Activated CD4-positive, alpha-beta memory T cell treated with anti-CD3 and anti-CD28 coated beads, Interleukin-2, amount 10 ng/mL, durations not matched to agents 7 days and 5 days (primary cell): ENCODE data around the gene ERCC5. TPM values are rescaled to one million over a fixed set of nuclear protein-coding genes. Genes with fewer than 3 reads are reported as not detected.

ENCODE experiments used
- CTCF ChIA-PET: fragments of 350-600 bp; sonication (Branson Sonifier 250); formaldehyde crosslinking; loops from one replicate; lab custom pipeline; 2021; ENCODE audit warnings: antibody characterized with exemption, inconsistent platforms; lab: Charles Lee
- POLR2A ChIA-PET: fragments of 350-600 bp; sonication (Branson Sonifier 250); formaldehyde crosslinking; loops from one replicate; lab custom pipeline; 2021; ENCODE audit warnings: antibody characterized with exemption; lab: Charles Lee
- DNase-seq: peaks from one replicate; pipeline ENCODE4 v3.0.0-alpha.2; 2020
- H3K27ac Mint-ChIP-seq: one replicate; pipeline ENCODE4 v1.8.0; 2021; ENCODE audit warnings: mild to moderate bottlenecking, mixed read lengths
- H3K27me3 Mint-ChIP-seq: one replicate; pipeline ENCODE4 v1.8.0; 2021; ENCODE audit warnings: mixed read lengths
- H3K36me3 Mint-ChIP-seq: one replicate; pipeline ENCODE4 v1.8.0; 2021; ENCODE audit warnings: low read depth, mixed read lengths
- H3K4me1 Mint-ChIP-seq: one replicate; pipeline ENCODE4 v1.8.0; 2021; ENCODE audit warnings: mixed read lengths
- H3K4me3 Mint-ChIP-seq: one replicate; pipeline ENCODE4 v1.8.0; 2021; ENCODE audit warnings: mild to moderate bottlenecking, mixed read lengths
- H3K9me3 Mint-ChIP-seq: one replicate; pipeline ENCODE4 v1.8.0; 2021; ENCODE audit warnings: mixed read lengths
- total RNA-seq, 2 experiments: library from RNA; stranded (reverse); gene quantifications; one replicate each; pipeline ENCODE4 v1.2.3, GENCODE V29; 2021

ERCC5 gene
- total RNA-seq, 2 experiments from 2014 or later = 82.3 to 89.9 TPM

GRCh38 chr13:102902789-102903347, 57.0 kb downstream of the ERCC5 start:
- Mint-ChIP-seq H3K9me3 (no peaks in the 10 kb centered on the region), H3K27me3 (peaks cover 3% of the 10 kb centered on the region)
- POLR2A ChIA-PET = no interaction called here

GRCh38 chr13:102903659-102904407, 58.0 kb downstream of the ERCC5 start:
- H3K4me3 Mint-ChIP-seq = no peak overlapping the region
- H3K9me3 Mint-ChIP-seq = no peaks in the 10 kb centered on the region
- DNase-seq = no peak
- POLR2A ChIA-PET = no interaction called here
- H3K27me3 Mint-ChIP-seq = peaks cover 3% of the 10 kb centered on the region
- peaks cover 6% of the 10 kb centered on the region for H3K4me1 Mint-ChIP-seq
- H3K36me3 Mint-ChIP-seq = no peaks in the 10 kb centered on the region
- CTCF ChIA-PET = interaction anchor here (1.0 to 1.1 kb wide), 2 partner anchors 13 to 33 kb away, joined by 3 to 4 read pairs; no protein-coding TSS in a partner anchor
- H3K27ac Mint-ChIP-seq = no peak overlapping the region

More at GRCh38 chr13:102902789-102903347, 57.0 kb downstream of the ERCC5 start:
- Mint-ChIP-seq H3K4me1 (peaks cover 5% of the 10 kb centered on the region), H3K27ac (no peak overlapping the region), H3K36me3 (no peaks in the 10 kb centered on the region), H3K4me3 (no peak overlapping the region)
- no peak for DNase-seq
- CTCF ChIA-PET = no interaction called here

- H3K9me3 Mint-ChIP-seq = no peaks in the 10 kb centered on the region
- ChIA-PET CTCF (interaction anchor here (1.0 to 1.1 kb wide), 2 partner anchors 12 to 34 kb away, joined by 3 to 4 read pairs; no protein-coding TSS in a partner anchor), POLR2A (no interaction called here)
Measured at GRCh38 chr13:102904408-102904862, 58.6 kb downstream of the ERCC5 start.

DNA sequence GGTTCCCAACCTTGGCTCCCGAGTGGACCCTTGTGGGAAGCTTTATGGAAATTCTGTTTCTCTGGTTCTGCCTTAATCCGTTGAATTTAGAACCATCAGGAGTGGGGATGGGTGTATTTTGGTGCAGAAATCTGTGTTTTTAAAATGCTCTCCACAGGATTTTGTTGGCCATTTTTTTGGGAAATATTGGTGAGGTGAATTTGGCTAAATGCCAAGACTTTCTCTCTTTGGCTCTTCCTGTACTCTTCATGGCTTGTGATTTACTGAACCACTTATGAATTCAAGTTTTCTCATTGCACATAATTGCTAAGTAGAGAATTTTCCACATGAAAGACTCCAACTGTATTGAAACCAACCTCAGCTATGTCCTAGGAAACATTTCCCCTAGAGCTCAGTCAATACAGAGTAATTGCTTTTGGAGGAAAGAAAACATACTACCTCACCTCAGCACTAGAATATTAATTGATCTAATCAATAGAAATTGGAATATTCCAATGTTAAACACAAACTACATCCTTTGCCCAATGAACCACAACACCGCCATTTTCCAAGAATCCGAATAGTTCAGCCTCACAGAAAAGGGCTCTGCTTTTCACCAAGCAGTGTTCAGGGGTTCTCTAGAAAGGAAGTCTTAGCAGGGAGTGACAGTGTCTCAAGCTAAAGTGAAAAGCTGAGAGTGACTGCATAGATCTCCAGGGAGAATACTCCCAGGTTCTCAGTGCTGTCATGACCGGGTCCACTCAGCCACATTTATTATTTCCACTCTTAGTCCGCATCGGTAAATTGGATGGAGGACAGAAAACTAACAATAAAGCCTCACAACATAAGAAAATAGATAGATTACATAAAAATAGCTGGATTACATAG, 60.3 kb downstream of the ERCC5 start:
- Mint-ChIP-seq H3K27ac (no peak overlapping the region), H3K4me1 (peaks cover 6% of the 10 kb centered on the region), H3K36me3 (no peaks in the 10 kb centered on the region), H3K9me3 (no peaks in the 10 kb centered on the region), H3K27me3 (peaks cover 6% of the 10 kb centered on the region), H3K4me3 (no peak overlapping the region)
- ChIA-PET CTCF (interaction anchor here (1.5 kb wide), 1 partner anchor 36 kb away, joined by 6 read pairs; no protein-coding TSS in a partner anchor), POLR2A (no interaction called here)
- no peak for DNase-seq

More at GRCh38 chr13:102904408-102904862, 58.6 kb downstream of the ERCC5 start:
- H3K4me1 Mint-ChIP-seq = peaks cover 6% of the 10 kb centered on the region
- H3K4me3 Mint-ChIP-seq = no peak overlapping the region
- DNase-seq = no peak
- no peaks in the 10 kb centered on the region for H3K36me3 Mint-ChIP-seq
- H3K27me3 Mint-ChIP-seq = peaks cover 3% of the 10 kb centered on the region
- no peak overlapping the region for H3K27ac Mint-ChIP-seq

DNA sequence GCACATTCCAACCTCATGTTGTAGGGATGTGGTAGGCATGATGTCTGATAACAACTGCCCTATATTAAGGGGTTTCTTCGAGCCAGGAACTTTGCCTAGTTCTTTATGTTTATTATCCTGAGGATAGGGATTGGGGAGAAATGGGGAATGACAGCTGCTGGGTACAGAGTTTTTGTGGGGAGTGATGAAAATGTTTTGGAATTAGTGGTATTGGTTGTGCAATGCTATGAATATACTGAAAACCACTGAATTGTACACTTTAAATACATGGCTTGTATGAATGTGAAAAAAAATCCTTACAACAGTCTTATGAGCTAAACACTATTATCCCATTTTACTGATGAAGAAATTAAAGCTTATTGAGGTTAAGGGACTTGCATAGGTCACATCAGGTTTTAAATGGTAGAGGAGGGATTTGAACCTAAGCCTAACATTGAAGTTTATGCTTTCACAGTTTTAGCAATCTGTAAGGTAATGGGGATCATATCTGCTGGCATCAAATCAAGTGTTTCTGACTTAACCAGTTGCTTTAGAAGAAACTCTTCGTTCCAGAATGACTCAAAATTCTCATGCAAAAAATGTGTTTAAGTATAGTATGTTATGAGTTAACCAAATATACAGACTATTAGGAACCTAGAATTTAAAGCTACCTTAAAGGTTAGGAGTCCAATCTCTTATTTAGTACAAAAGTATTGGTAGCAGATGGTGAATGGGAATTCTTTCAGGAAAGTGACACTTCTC, 61.4 kb downstream of the ERCC5 start:
- no peak overlapping the region for H3K27ac Mint-ChIP-seq
- no peaks in the 10 kb centered on the region for H3K9me3 Mint-ChIP-seq
- ChIA-PET POLR2A (interaction anchor here (0.6 kb wide), 1 partner anchor 310 kb away, joined by 3 read pairs; the partner anchor contains the start of gene TPP2), CTCF (interaction anchor here (1.5 kb wide), 1 partner anchor 37 kb away, joined by 6 read pairs; no protein-coding TSS in a partner anchor)
- no peaks in the 10 kb centered on the region for H3K36me3 Mint-ChIP-seq
- DNase-seq = no peak
- peaks cover 6% of the 10 kb centered on the region for H3K27me3 Mint-ChIP-seq
- H3K4me3 Mint-ChIP-seq = no peak overlapping the region
- H3K4me1 Mint-ChIP-seq = peaks cover 6% of the 10 kb centered on the region

- no peak overlapping the region for H3K4me3 Mint-ChIP-seq
- no peaks in the 10 kb centered on the region for H3K9me3 Mint-ChIP-seq
- no peak for DNase-seq
- CTCF ChIA-PET = no interaction called here
- H3K27ac Mint-ChIP-seq = no peak overlapping the region
- peaks cover 6% of the 10 kb centered on the region for H3K4me1 Mint-ChIP-seq
- H3K36me3 Mint-ChIP-seq = no peaks in the 10 kb centered on the region
- POLR2A ChIA-PET = no interaction called here
- peaks cover 10% of the 10 kb centered on the region for H3K27me3 Mint-ChIP-seq
Measured at GRCh38 chr13:102907886-102908515, 62.2 kb downstream of the ERCC5 start.

GRCh38 chr13:102909971-102910370, 64.1 kb downstream of the ERCC5 start:
- Mint-ChIP-seq H3K27ac (no peak overlapping the region), H3K36me3 (no peaks in the 10 kb centered on the region), H3K27me3 (peaks cover 15% of the 10 kb centered on the region), H3K4me3 (no peak overlapping the region), H3K4me1 (peaks cover 6% of the 10 kb centered on the region), H3K9me3 (no peaks in the 10 kb centered on the region)
- no peak for DNase-seq
- ChIA-PET CTCF (no interaction called here), POLR2A (no interaction called here)

DNA sequence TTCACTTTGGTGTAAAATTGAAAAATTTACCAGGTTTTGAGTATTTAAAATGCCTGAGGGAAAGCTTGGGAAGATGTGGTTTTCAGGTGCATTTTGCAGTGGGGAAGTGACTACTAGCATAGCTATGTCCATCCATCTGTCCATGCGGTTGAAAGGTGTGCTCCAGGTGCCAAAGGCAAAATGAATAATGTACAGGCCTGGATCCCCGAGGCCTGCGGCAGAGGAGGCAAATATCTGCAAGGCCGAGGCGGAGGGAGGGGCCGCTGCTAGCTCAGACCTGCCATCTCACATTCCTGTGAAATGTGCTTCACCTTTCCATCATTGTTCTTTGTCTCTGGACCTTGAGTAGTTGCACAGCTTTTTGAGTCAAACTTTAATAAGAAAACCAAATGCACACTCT, 65.5 kb downstream of the ERCC5 start:
- Mint-ChIP-seq H3K36me3 (no peaks in the 10 kb centered on the region), H3K4me3 (no peak overlapping the region), H3K27ac (no peak overlapping the region), H3K9me3 (no peaks in the 10 kb centered on the region), H3K27me3 (peaks cover 19% of the 10 kb centered on the region), H3K4me1 (peaks cover 6% of the 10 kb centered on the region)
- CTCF ChIA-PET = no interaction called here
- no peak for DNase-seq
- POLR2A ChIA-PET = no interaction called here

GRCh38 chr13:102912599-102912998, 66.8 kb downstream of the ERCC5 start:
- H3K4me1 Mint-ChIP-seq = peaks cover 2% of the 10 kb centered on the region
- no peak for DNase-seq
- H3K27ac Mint-ChIP-seq = no peak overlapping the region
- H3K4me3 Mint-ChIP-seq = no peak overlapping the region
- H3K9me3 Mint-ChIP-seq = no peaks in the 10 kb centered on the region
- ChIA-PET POLR2A (no interaction called here), CTCF (interaction anchor here (0.9 to 1.6 kb wide), 2 partner anchors 18 to 42 kb away, joined by 3 to 8 read pairs; no protein-coding TSS in a partner anchor)
- peaks cover 21% of the 10 kb centered on the region for H3K27me3 Mint-ChIP-seq
- H3K36me3 Mint-ChIP-seq = no peaks in the 10 kb centered on the region

- Mint-ChIP-seq H3K36me3 (no peaks in the 10 kb centered on the region), H3K27me3 (peaks cover 23% of the 10 kb centered on the region), H3K4me3 (no peak overlapping the region), H3K4me1 (no peaks in the 10 kb centered on the region), H3K9me3 (no peaks in the 10 kb centered on the region), H3K27ac (no peak overlapping the region)
- POLR2A ChIA-PET = no interaction called here
- CTCF ChIA-PET = interaction anchor here (1.0 to 1.1 kb wide), 2 partner anchors 8 to 14 kb away, joined by 3 to 6 read pairs; no protein-coding TSS in a partner anchor
- DNase-seq = no peak
Measured at GRCh38 chr13:102913914-102914313, 68.1 kb downstream of the ERCC5 start.

DNA sequence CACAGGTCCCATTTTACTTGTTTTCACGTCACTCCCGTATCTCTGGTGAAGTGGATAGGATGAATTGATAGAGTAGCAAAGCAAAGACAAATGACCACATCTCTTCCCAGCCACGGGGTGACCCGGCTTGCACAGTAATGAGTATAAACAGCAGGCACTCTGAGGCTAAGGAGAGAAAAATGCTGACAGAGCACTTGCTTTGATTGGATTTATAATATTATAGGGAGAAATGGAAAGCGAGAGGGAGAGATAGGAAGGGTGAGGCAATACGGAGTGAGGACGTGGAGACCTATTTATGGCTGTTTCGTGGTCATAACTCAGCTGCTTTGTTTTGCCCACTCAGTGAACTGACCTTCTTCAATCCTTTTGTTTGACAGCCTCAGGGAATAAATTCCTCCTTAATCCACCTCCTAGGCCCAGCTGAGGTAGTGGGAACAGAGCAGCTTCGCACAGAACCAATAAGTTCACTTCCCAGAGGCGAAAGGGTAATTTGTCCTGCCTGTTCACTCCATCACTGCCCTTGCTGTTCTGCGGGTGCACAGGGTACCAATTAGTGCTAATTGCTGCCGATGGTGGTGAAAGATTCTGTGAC, 68.6 kb downstream of the ERCC5 start:
- ChIA-PET POLR2A (no interaction called here), CTCF (interaction anchor here (1.1 kb wide), 1 partner anchor 15 kb away, joined by 3 read pairs; no protein-coding TSS in a partner anchor)
- H3K4me3 Mint-ChIP-seq = no peak overlapping the region

More for the DNA sequence above, 68.6 kb downstream of the ERCC5 start:
- Mint-ChIP-seq H3K4me1 (no peaks in the 10 kb centered on the region), H3K27ac (no peak overlapping the region), H3K36me3 (no peaks in the 10 kb centered on the region), H3K27me3 (peaks cover 23% of the 10 kb centered on the region), H3K9me3 (no peaks in the 10 kb centered on the region)
- DNase-seq = no peak
